H1 (cell line): ENCODE data around the gene ARHGAP6. TPM values are rescaled to one million over a fixed set of nuclear protein-coding genes. Genes with fewer than 3 reads are reported as not detected.

Experiments
- CTCF ChIA-PET: fragments of 300-600 bp; sonication (Branson Sonifier 250); formaldehyde crosslinking; loops from one replicate; lab custom pipeline; 2021; ENCODE audit not compliant: partially characterized antibody; lab: Charles Lee
- POLR2A ChIA-PET: fragments of 300-600 bp; sonication (Branson Sonifier 250); formaldehyde crosslinking; loops from one replicate; lab custom pipeline; 2021; ENCODE audit warnings: inconsistent platforms; ENCODE audit not compliant: partially characterized antibody; lab: Charles Lee
- DNase-seq, 2 experiments: peaks; one replicate each; pipeline versions ENCODE4 v3.0.0 to v3.0.0-alpha.2; 2010 to 2022; ENCODE audit warnings: low spot score in 2 of 2, low read depth in 1 of 2, mixed read lengths in 1 of 2
- FAIRE-seq: peaks from 2 replicates; lab custom pipeline; 2011; peaks lifted over from hg19 to GRCh38; lab: Jason Lieb, UNC
- H2AFZ ChIP-seq: 2 replicates; pipeline ENCODE4 v1.8.1; 2012; ENCODE audit warnings: low read length, inconsistent platforms
- H2AK5ac ChIP-seq: 2 replicates; pipeline ENCODE4 v1.6.1; 2013; ENCODE audit warnings: low read depth, low read length
- H2BK120ac ChIP-seq: replicated peaks from 2 replicates; pipeline ENCODE3; 2013; ENCODE audit warnings: low read depth, low read length, inconsistent platforms
- H2BK12ac ChIP-seq: 2 replicates; pipeline ENCODE4 v1.6.1; 2013; ENCODE audit warnings: low read depth, low read length
- H2BK15ac ChIP-seq: 2 replicates; pipeline ENCODE4 v1.6.1; 2013; ENCODE audit warnings: low read length
- H2BK20ac ChIP-seq: 2 replicates; pipeline ENCODE4 v1.6.1; 2013; ENCODE audit warnings: low read length
- H2BK5ac ChIP-seq: 2 replicates; pipeline ENCODE4 v1.6.1; 2013; ENCODE audit warnings: low read depth, low read length
- H3K14ac ChIP-seq: 2 replicates; pipeline ENCODE4 v1.6.1; 2013; ENCODE audit warnings: inconsistent platforms; ENCODE audit not compliant: insufficient read length
- H3K18ac ChIP-seq: 2 replicates; pipeline ENCODE4 v1.6.1; 2013; ENCODE audit warnings: low read length; ENCODE audit errors: extremely low read depth
- H3K23ac ChIP-seq: 2 replicates; pipeline ENCODE4 v1.6.1; 2013; ENCODE audit warnings: inconsistent platforms; ENCODE audit not compliant: insufficient read length
- H3K23me2 ChIP-seq: 2 replicates; pipeline ENCODE4 v1.6.1; 2013; ENCODE audit warnings: low read depth, low read length
- H3K27ac ChIP-seq: 2 replicates; pipeline ENCODE4 v1.6.1; 2011; ENCODE audit warnings: low read depth, low read length, inconsistent platforms
- H3K27me3 ChIP-seq, 4 experiments: replicated peaks in 1 of 4; 1 replicate in 1 of 4; 2 replicates in 3 of 4; pipeline versions ENCODE4 v1.6.1 to v1.8.1; 2011 to 2013; ENCODE audit warnings: low read length in 3 of 4, mild to moderate bottlenecking in 3 of 4, inconsistent platforms in 2 of 4, mixed read lengths in 2 of 4, moderate library complexity in 1 of 4; ENCODE audit not compliant: control insufficient read depth in 3 of 4, insufficient read depth in 3 of 4; ENCODE audit errors: extremely low read depth in 1 of 4
- H3K36me3 ChIP-seq, 4 experiments: 2 replicates each; pipeline versions ENCODE4 v1.6.1 to v1.8.1; 2011 to 2013; ENCODE audit warnings: mild to moderate bottlenecking in 4 of 4, low read length in 3 of 4, moderate library complexity in 2 of 4, control low read depth in 1 of 4, inconsistent platforms in 1 of 4; ENCODE audit not compliant: insufficient read depth in 4 of 4, control insufficient read depth in 2 of 4
- H3K4ac ChIP-seq: replicated peaks from 2 replicates; pipeline ENCODE3; 2013; ENCODE audit warnings: low read length, low read depth, mixed read lengths, inconsistent platforms; ENCODE audit not compliant: insufficient read length
- H3K4me1 ChIP-seq, 4 experiments: replicated peaks in 1 of 4; 1 replicate in 1 of 4; 2 replicates in 3 of 4; pipeline versions ENCODE4 v1.6.1 to v1.8.1; 2011 to 2013; ENCODE audit warnings: low read length in 3 of 4, inconsistent platforms in 2 of 4, mixed read lengths in 1 of 4; ENCODE audit not compliant: insufficient read depth in 4 of 4, control insufficient read depth in 3 of 4
- H3K4me2 ChIP-seq, 2 experiments: 2 replicates each; pipeline versions ENCODE4 v1.6.1 to v1.8.1; 2011 to 2013; ENCODE audit warnings: low read depth in 2 of 2, low read length in 2 of 2, control low read depth in 1 of 2, inconsistent platforms in 1 of 2, mild to moderate bottlenecking in 1 of 2; ENCODE audit not compliant: insufficient read depth in 1 of 2
- H3K4me3 ChIP-seq, 4 experiments: fragments of 200-600, 300-600 bp in 1 of 4; sonication (generic), shearing (Covaris generic), sonication (Bioruptor Twin) in 1 of 4; 2 replicates each; pipeline versions ENCODE4 v1.5.1 to v1.8.1; 2011 to 2016; ENCODE audit warnings: low read length in 4 of 4, low read depth in 3 of 4, control low read depth in 2 of 4, inconsistent platforms in 2 of 4, mild to moderate bottlenecking in 2 of 4, mixed read lengths in 1 of 4, moderate library complexity in 1 of 4; ENCODE audit not compliant: insufficient read depth in 2 of 4; ENCODE audit errors: extremely low read depth in 1 of 4
- H3K56ac ChIP-seq: replicated peaks from 2 replicates; pipeline ENCODE3; 2013; ENCODE audit warnings: low read depth, mild to moderate bottlenecking, mixed read lengths, low read length, inconsistent platforms; ENCODE audit not compliant: insufficient read length
- H3K79me1 ChIP-seq: 2 replicates; pipeline ENCODE4 v1.6.1; 2013; ENCODE audit warnings: low read depth, low read length, control low read depth
- H3K79me2 ChIP-seq, 2 experiments: 2 replicates each; pipeline versions ENCODE4 v1.6.1 to v1.8.1; 2012 to 2013; ENCODE audit warnings: low read length in 2 of 2, mild to moderate bottlenecking in 2 of 2, inconsistent platforms in 1 of 2; ENCODE audit not compliant: insufficient read depth in 2 of 2, control insufficient read depth in 1 of 2
- H3K9ac ChIP-seq, 4 experiments: replicated peaks in 1 of 4; 1 replicate in 1 of 4; 2 replicates in 3 of 4; pipeline versions ENCODE4 v1.6.1 to v1.8.1; 2011 to 2013; ENCODE audit warnings: low read depth in 3 of 4, low read length in 3 of 4, control low read depth in 2 of 4, mild to moderate bottlenecking in 2 of 4, moderate library complexity in 2 of 4, inconsistent platforms in 1 of 4; ENCODE audit errors: extremely low read depth in 1 of 4
- H3K9me3 ChIP-seq, 2 experiments: 2 replicates each; pipeline versions ENCODE4 v1.6.1 to v1.8.1; 2012 to 2013; ENCODE audit warnings: mild to moderate bottlenecking in 2 of 2, moderate library complexity in 2 of 2, control low read depth in 1 of 2, inconsistent platforms in 1 of 2, low read depth in 1 of 2, low read length in 1 of 2, mixed read lengths in 1 of 2; ENCODE audit not compliant: insufficient read depth in 2 of 2
- H4K20me1 ChIP-seq, 2 experiments: replicated peaks in 1 of 2; 2 replicates each; pipeline versions ENCODE3 to v1.8.1; 2011 to 2013; ENCODE audit warnings: inconsistent platforms in 2 of 2, low read length in 2 of 2, mild to moderate bottlenecking in 1 of 2; ENCODE audit not compliant: insufficient read depth in 2 of 2, control insufficient read depth in 1 of 2
- H4K5ac ChIP-seq: 2 replicates; pipeline ENCODE4 v1.6.1; 2013; ENCODE audit warnings: low read length, low read depth, mixed read lengths, inconsistent platforms; ENCODE audit not compliant: insufficient read length
- H4K8ac ChIP-seq: 2 replicates; pipeline ENCODE4 v1.8.0; 2013; ENCODE audit warnings: mild to moderate bottlenecking, moderate library complexity, low read length, inconsistent platforms; ENCODE audit not compliant: insufficient read depth; ENCODE audit errors: extremely low read depth
- H4K91ac ChIP-seq: replicated peaks from 2 replicates; pipeline ENCODE3; 2013; ENCODE audit warnings: low read length, mixed read lengths, inconsistent platforms; ENCODE audit not compliant: insufficient read length
- EZH2 ChIP-seq: fragments of 200-600 bp; sonication (generic); IDR thresholded peaks from 2 replicates; pipeline ENCODE4 v1.7.1; 2012; ENCODE audit warnings: low read depth, mild to moderate bottlenecking, moderate library complexity, low read length, inconsistent platforms; ENCODE audit not compliant: severe bottlenecking
- GABPA ChIP-seq: IDR thresholded peaks from 2 replicates; pipeline ENCODE4 v1.6.1; 2011; ENCODE audit warnings: mild to moderate bottlenecking, low read length, moderate library complexity, borderline replicate concordance; ENCODE audit not compliant: insufficient read depth
- JUND ChIP-seq: IDR thresholded peaks from 2 replicates; pipeline ENCODE4 v1.6.1; 2011; ENCODE audit warnings: mild to moderate bottlenecking, improper control_type of control experiment, low read length
- KDM1A ChIP-seq: fragments of 200-600, 300-600 bp; sonication (generic); IDR thresholded peaks from 2 replicates; pipeline ENCODE4 v1.7.1; 2016; ENCODE audit warnings: mild to moderate bottlenecking, low read length, borderline replicate concordance
- NRF1 ChIP-seq: IDR thresholded peaks from 2 replicates; pipeline ENCODE4 v1.6.1; 2011; ENCODE audit warnings: mild to moderate bottlenecking, low read depth, low read length, improper control_type of control experiment
- PHF8 ChIP-seq: fragments of 200-600 bp; sonication (generic); conservative IDR thresholded peaks from 2 replicates; pipeline ENCODE4 v1.7.1; 2012; ENCODE audit warnings: low read depth, mild to moderate bottlenecking, inconsistent platforms, low read length, moderate library complexity
- POLR2A ChIP-seq, 2 experiments: IDR thresholded peaks; 1 replicate in 1 of 2; 2 replicates in 1 of 2; pipeline ENCODE4 v1.6.1; 2011; ENCODE audit warnings: low read depth in 2 of 2, low read length in 2 of 2, mild to moderate bottlenecking in 2 of 2; ENCODE audit errors: control extremely low read depth in 1 of 2
- RAD21 ChIP-seq, 2 experiments: IDR thresholded peaks in 1 of 2; conservative IDR thresholded peaks in 1 of 2; 2 replicates each; pipeline ENCODE4 v1.6.1; 2011; ENCODE audit warnings: low read depth in 2 of 2, low read length in 2 of 2, improper control_type of control experiment in 1 of 2, inconsistent platforms in 1 of 2, mild to moderate bottlenecking in 1 of 2, moderate library complexity in 1 of 2
- RBBP5 ChIP-seq: IDR thresholded peaks from 2 replicates; pipeline ENCODE4 v1.7.1; 2012; ENCODE audit warnings: low read depth, mild to moderate bottlenecking, inconsistent platforms, low read length, moderate library complexity, borderline replicate concordance
- RXRA ChIP-seq: IDR thresholded peaks from 2 replicates; pipeline ENCODE4 v1.6.1; 2011; ENCODE audit warnings: low read depth, mild to moderate bottlenecking, low read length, moderate library complexity; ENCODE audit not compliant: insufficient read depth
- SP2 ChIP-seq: IDR thresholded peaks from 2 replicates; pipeline ENCODE4 v1.6.1; 2012; ENCODE audit warnings: mild to moderate bottlenecking, low read length, inconsistent platforms
- TBP ChIP-seq: IDR thresholded peaks from 2 replicates; pipeline ENCODE4 v1.6.1; 2011; ENCODE audit warnings: low read depth, low read length, improper control_type of control experiment
- YY1 ChIP-seq: IDR thresholded peaks from 2 replicates; pipeline ENCODE4 v1.6.1; 2011; ENCODE audit warnings: low read depth, mild to moderate bottlenecking, low read length
- WGBS, 2 experiments: shearing (Covaris generic) in 1 of 2; methylation state at CpG; one replicate each; pipeline versions ENCODE4 v1.1.6 to v1.1.7; 2013 to 2015; ENCODE audit warnings: low lambda C conversion rate in 2 of 2, mixed read lengths in 2 of 2, inconsistent platforms in 1 of 2, low coverage in 1 of 2, missing lambda C conversion rate in 1 of 2; ENCODE audit not compliant: insufficient replicate concordance in 2 of 2, insufficient coverage in 1 of 2, insufficient read length in 1 of 2; ENCODE audit errors: extremely low coverage in 1 of 2, missing lambda C conversion rate in 1 of 2; 5-methylcytosine and 5-hydroxymethylcytosine counted together
- polyA plus RNA-seq, 7 experiments: library from polyadenylated mRNA; depleted of rRNA in 3 of 7; stranded (reverse) in 5 of 7; unstranded in 2 of 7; fragments of >200 nt in 5 of 7; fragments of 200-250 nt in 2 of 7; gene quantifications; 1 replicate in 5 of 7; 2 replicates in 1 of 7; 4 replicates in 1 of 7; pipeline versions ENCODE4 v1.2.1 to v1.2.3, GENCODE V29; 2011 to 2013; ENCODE audit warnings: missing spikeins in 2 of 7, mixed read lengths in 2 of 7
- total RNA-seq: library from RNA; stranded (reverse); fragmentation: NEBNext Ultra II Directional; extraction: Animal tissue kit (Norgen Biotek cat#: 25700); gene quantifications from 2 replicates; pipeline ENCODE4 v1.2.1, GENCODE V29; 2021
- TF ChIP-seq, protein P1 (sequence below): IDR thresholded peaks from 2 replicates; pipeline ENCODE4 v1.6.1; 2012; ENCODE audit warnings: inconsistent platforms

Gene ARHGAP6
- total and polyA plus RNA-seq, 2 of the 8 experiments (the other 6 are each of a cell fraction or from before 2014, with no cell fraction given): 0.35 to 0.82 TPM

DNA sequence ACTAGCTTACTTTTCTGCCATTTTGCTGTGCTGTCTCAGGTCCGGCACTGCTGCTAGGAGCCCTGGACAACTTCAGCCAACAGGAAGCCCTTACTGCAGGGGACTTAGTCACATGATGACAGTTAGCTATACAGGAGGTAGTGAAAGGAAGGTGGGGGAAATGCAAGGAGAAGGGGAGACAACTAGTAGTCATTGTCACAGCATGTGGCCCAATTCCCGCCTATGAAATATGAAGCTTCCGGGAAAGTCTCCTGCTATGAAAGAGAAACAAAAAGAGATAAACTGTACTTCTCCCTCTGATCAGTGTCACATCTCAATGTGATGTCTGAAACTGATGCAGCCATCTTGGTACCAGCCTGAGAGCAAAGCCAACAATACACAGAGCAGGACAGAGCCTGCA is 300.9 kb downstream of the ARHGAP6 start:
- DNase-seq (no peak), FAIRE-seq (no peak)
- no peak overlapping the region for H2BK12ac ChIP-seq
- no peak overlapping the region for H3K9ac ChIP-seq
- H2BK120ac ChIP-seq: no peak overlapping the region
- H3K4me3 ChIP-seq: no peak overlapping the region
- no peak overlapping the region for H3K56ac ChIP-seq
- H3K79me2 ChIP-seq: no peaks in the 10 kb centered on the region
- H4K8ac ChIP-seq: no peak overlapping the region
- no peak overlapping the region for H2BK5ac ChIP-seq
- H4K5ac ChIP-seq: no peak overlapping the region
- H2AFZ ChIP-seq: no peak overlapping the region
- no peaks in the 10 kb centered on the region for H3K27me3 ChIP-seq
- H3K23ac ChIP-seq: no peak overlapping the region
- H3K27ac ChIP-seq: no peak overlapping the region
- no peaks in the 10 kb centered on the region for H3K9me3 ChIP-seq
- 91% methylated on average over 1 of the region's 3 CpGs; no CpG with 5 or more reads in 1 of the 2 experiments for WGBS, 2 experiments
- H3K4ac ChIP-seq: no peak overlapping the region
- H3K14ac ChIP-seq: no peak overlapping the region
- no peaks in the 10 kb centered on the region for H4K20me1 ChIP-seq
- no peaks in the 10 kb centered on the region for H3K36me3 ChIP-seq
- POLR2A ChIA-PET: no interaction called here
- no peak overlapping the region for H2BK15ac ChIP-seq
- H2BK20ac ChIP-seq: no peak overlapping the region
- no peaks in the 10 kb centered on the region for H3K79me1 ChIP-seq
- no peaks in the 10 kb centered on the region for H3K4me1 ChIP-seq
- no peak overlapping the region for H4K91ac ChIP-seq
- H2AK5ac ChIP-seq: no peak overlapping the region
- no peak overlapping the region for H3K18ac ChIP-seq
- H3K23me2 ChIP-seq: no peaks in the 10 kb centered on the region
- no peak overlapping the region for H3K4me2 ChIP-seq
- CTCF ChIA-PET: no interaction called here
- no peak for TF ChIP-seq YY1
- TF ChIP-seq PHF8: no peak
- no peak for TF ChIP-seq TBP
- TF ChIP-seq POLR2A (IDR thresholded peaks at IDR 0.05; ENCODE audit: control extremely low read depth in 1 of 2, low read depth in 2 of 2, low read length in 2 of 2): no peak
- no peak for TF ChIP-seq KDM1A
- TF ChIP-seq JUND: no peak
- TF ChIP-seq NRF1: no peak
- no peak for TF ChIP-seq GABPA
- TF ChIP-seq, protein P1, sequence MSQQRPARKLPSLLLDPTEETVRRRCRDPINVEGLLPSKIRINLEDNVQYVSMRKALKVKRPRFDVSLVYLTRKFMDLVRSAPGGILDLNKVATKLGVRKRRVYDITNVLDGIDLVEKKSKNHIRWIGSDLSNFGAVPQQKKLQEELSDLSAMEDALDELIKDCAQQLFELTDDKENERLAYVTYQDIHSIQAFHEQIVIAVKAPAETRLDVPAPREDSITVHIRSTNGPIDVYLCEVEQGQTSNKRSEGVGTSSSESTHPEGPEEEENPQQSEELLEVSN: no peak
- TF ChIP-seq RBBP5: no peak
- TF ChIP-seq EZH2: no peak
- no peak for TF ChIP-seq RAD21 (IDR thresholded peaks at IDR 0.05 in 1 of 2, conservative IDR thresholded peaks at IDR 0.05 in 1 of 2; ENCODE audit: low read depth in 2 of 2, low read length in 2 of 2)
- no peak for TF ChIP-seq SP2
- TF ChIP-seq RXRA: no peak
